Activated CD4-positive, alpha-beta T cell treated with anti-CD3 and anti-CD28 coated beads for 1 hour (primary cell): ENCODE measurements around the gene TP53I13.

Experiments
- DNase-seq: peaks from one replicate; pipeline ENCODE4 v3.0.0-alpha.2; 2020

TP53I13 gene

GRCh38 chr17:29567554-29568330, 759 bp upstream of the TP53I13 start:
- DNase-seq: peak; percentile 60

- DNase-seq: no peak
Observed at GRCh38 chr17:29569245-29569950, 897 bp downstream of the TP53I13 start.

GRCh38 chr17:29570521-29570920, 2.0 kb downstream of the TP53I13 start:
- DNase-seq: no peak

DNA sequence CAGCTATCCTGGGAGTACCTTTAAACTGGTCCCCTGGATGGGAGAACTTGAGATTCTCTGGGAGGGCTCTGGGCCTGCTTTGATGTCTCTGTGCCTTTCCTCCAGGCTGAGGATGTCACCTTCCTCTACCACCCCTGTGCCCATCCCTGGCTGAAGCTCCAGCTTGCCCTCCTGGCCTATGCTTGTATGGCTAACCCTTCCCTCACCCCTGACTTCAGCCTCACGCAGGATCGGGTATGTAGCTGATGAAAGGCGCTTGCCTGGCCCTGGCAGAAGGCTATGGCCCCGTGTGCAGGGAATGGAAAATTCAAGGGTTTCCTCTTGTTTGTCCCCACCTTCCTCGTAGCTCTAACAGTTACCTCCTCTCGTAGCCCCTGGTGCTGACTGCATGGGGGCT, 3.0 kb downstream of the TP53I13 start:
- DNase-seq: no peak

DNA sequence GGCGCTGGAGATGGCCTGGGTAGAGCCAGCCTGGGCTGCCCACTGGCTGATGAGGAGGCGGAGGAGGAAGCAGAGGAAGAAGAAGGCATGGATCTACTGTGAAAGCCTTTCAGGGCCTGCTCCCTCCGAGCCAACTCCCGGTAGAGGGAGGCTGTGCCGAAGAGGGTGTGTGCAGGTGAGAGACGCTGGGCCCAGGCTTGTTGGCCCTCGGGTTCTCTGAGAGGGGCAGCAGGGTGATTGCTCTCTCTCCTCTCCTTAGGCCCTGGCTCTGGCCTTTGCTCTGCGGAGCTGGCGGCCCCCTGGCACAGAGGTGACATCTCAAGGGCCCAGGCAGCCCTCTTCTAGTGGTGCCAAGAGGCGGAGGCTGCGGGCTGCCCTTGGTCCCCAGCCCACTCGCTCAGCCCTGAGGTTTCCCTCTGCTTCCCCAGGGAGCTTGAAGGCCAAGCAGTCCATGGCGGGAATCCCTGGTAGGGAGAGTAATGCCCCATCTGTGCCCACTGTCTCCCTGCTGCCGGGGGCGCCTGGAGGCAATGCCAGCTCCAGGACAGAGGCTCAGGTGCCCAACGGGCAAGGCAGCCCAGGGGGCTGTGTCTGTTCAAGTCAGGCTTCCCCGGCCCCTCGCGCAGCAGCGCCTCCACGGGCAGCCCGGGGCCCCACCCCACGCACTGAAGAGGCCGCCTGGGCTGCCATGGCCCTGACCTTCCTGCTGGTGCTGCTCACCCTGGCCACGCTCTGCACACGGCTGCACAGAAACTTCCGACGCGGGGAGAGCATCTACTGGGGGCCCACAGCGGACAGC, 3.6 kb downstream of the TP53I13 start:
- DNase-seq: no peak

GRCh38 chr17:29572691-29573557, 4.4 kb downstream of the TP53I13 start:
- DNase-seq: peak; percentile 47

GRCh38 chr17:29573558-29573869, 5.0 kb downstream of the TP53I13 start:
- DNase-seq: no peak

DNA sequence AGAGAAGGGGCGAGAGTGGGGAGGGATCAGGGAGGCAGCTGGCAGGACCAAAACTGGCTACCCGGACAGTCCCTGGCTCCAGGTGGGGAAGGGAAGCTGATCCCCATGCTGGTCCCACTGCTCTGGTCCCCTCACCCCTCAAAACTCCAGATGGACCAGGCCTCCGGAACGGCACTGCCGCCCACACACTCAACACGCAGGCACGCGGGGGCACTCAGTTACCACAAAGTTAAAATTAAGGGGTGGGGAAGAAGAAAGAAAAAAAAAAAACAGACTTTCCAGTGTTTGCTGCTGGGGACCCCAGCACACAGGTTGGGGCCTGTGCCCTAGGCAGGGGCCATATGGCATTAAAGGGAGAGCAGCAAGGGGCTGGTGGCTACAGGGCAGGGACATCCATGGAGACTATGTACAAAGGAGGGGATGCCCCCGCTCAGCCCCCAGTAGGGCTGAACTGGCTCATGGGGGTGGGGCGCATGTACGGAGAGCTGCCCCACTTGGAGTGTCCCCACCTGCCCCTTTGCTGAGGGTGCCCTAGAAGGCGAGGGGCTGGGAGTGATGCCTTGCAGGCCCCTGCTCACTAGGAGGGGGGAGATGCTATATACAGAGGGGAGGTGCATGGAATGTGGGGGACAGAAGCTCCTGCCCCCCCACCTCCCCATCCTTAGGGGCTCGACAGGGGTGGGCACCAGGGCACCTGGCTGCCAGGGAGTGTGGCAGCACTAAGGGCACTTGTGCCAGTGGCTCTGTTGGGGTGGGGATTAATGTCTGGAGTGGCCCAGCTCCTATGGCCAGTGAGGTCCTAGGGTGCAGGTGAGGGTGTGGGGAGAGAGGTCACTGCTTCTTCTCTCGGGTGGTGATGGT, 5.6 kb downstream of the TP53I13 start:
- no peak for DNase-seq

DNA sequence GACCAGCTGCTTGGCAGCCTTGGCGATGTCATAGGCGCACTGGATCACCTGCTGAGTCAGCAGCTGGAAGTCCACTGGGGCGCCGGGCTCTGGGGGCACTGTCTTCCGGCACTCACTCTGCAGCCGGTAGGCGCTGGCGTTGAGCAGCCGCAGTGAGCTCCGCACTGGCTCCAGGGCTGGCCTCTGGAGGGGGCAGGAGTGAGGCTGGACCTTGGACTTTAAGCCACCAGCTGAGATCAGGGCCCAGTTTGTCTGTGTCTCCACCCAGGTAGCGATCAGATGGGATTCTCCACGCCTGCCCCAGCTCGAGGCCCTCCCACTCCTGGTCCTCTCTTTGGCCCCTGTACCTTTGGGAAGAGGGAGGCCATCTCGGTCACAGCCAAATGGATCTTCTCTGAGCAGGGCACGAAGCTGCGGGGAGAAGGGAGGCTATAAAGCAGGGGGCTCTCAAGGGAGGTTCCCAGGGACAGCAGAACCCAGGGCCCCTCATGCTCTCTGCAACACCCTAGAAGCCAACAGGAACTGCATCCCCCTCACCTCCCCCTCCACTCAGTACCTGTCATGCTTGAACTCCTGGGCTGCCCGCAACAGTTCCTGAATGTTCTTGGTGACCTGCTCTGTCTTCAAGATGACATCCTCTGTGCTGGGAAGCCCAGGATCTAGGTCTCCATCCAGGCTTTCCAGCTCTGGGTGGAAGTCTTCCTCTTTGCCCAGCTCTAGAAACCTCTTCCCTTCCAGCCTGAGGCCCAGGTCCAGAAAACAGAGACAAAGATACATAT, 6.4 kb downstream of the TP53I13 start:
- no peak for DNase-seq

DNA sequence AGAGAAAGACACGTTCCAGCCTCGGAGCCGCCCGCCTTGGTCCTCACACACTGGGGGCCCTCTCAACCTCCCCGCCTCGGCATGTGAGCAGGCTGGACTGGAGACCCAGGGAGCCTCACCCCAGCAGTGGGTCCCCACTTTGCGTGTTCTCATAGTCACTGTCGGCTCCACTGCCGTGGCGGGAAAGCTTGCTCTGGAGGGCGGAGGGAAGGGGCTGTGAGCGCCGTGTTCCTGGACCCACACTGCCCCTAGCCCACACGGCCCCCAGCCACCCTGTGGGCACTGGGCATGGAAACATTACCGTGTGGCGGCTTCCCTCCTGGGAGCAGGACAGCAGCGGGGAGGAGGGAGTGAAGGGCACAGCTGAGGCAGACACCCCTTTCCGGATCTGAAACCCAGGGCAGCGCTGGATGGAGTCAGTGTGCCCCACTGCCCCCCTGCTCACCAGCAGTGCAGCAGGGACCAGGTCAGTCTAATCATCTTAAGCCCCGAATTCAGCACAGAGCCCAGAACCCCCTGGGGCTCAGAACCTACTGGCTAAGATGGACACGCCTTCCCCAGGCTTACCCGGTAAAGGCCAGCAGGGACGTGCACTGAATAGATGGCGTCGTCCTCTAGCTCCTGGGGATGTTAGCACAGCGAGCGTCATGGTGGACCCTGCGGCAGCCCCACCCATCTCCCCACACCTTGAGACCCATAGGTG, 7.2 kb downstream of the TP53I13 start:
- no peak for DNase-seq

DNA sequence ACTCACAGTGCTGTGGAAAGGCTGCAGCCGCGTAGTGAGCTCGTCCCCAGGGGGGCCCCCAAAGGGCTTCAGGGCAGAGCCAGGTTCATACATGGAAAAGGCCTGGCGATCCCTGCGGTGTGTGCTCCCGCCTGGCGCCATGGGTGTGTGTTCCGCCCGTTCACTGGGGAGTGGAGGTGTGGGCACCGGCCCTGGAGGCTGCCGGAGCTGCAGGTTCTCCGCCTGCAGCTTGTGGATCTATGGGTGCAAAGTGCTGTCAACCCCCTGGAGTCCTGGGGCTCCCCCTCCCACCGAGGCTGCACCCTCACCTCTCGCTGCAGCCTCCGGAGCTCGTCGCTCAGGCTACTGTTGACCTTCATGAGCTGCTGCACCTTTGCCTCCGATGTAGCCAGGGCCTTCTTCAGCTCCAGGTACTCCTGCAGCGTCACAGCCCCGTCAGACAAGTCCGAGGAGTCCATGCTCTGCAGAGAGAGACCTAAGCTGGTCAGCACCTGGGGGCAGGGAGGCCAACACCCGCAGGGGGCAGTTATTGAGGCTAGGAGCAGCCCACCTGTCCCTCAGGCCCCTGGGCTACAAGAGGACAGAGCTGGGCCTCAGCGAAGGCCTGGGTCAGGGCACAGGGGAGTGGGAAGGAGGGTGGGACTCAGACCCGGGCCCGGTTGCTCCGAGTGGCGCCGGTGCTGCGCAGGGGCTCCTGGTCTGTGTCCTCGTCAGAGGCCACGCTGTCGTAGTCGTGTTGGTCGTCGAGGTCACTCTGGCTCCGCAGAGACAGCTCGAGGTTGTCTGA, 7.9 kb downstream of the TP53I13 start:
- DNase-seq: no peak

DNA sequence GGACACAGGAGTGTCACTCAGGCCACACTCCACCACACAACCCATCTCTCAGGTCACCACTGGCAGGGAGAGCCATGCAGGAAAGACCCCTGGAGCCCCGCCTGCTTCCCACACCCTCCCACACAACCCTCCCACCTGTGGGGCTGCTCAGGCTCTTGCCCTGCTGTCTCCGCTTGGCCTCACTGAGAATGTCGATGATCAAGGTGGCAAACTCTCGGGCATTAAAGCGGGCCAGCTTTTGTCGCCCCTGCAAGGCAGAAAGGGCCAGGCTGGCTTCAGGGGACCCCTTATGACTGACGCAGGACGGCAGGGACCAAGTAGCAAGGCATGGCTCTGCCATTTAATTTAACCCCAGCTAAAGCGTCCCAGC, 8.5 kb downstream of the TP53I13 start:
- DNase-seq: no peak

GRCh38 chr17:29577385-29578211, 9.1 kb downstream of the TP53I13 start:
- no peak for DNase-seq

DNA sequence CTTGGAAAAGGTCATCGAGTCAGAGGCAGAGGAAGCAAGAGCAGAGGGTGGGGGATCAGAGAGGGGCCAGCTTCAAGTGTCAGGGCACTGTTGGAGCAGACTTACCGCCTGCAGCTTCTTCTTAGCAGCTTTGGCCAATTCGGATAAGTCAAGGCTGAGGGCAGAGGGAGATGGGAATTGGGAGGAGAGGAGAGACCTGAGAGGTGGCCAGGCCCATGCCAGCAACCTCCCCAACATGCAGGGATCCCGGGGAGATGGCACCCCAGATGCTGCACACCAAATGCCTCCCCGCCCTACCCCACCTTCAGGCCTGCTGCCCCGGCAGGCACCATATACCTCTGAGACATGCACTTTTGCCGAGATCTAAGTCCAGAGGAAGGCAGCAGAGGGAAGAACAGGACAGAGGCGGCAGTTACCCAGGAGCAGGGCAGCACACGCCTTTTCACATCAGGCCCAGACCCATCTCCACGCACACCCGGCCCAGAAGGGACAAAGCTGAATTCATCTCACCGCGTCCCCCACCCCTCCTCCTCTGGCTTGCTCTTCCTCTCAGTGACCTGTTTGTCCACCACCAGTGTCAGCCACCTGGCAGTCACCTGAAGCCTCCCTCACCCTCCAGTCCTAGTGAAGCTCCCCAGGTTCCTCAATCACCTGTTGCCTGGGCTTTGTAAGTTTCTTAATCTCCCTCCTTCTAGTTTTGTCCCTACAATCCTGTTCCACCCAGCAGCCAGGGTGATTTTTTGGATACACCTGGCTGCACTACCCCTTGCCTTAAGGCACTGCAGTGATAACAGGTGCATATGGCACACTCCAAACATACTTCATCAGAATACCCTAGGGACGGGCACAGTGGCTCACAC, 10.4 kb downstream of the TP53I13 start:
- no peak for DNase-seq

GRCh38 chr17:29579866-29580771, 11.6 kb downstream of the TP53I13 start:
- DNase-seq: peak; percentile 85

- DNase-seq: no peak
Observed at GRCh38 chr17:29581583-29582253, 13.2 kb downstream of the TP53I13 start.
